DND-41 (cell line): ENCODE results near the gene ATF7IP.

Experiments used
- EZH2 ChIP-seq: IDR thresholded peaks from 3 replicates; pipeline ENCODE4 v1.6.1; 2012; ENCODE audit warnings: borderline replicate concordance, low read depth, mild to moderate bottlenecking, moderate library complexity, low read length, inconsistent platforms; ENCODE audit not compliant: severe bottlenecking
- TF ChIP-seq, protein P1 (sequence below): IDR thresholded peaks from 2 replicates; pipeline ENCODE4 v1.5.1; 2012; ENCODE audit warnings: borderline replicate concordance, low read length, moderate library complexity, mild to moderate bottlenecking; ENCODE audit not compliant: poor library complexity, severe bottlenecking; ENCODE audit errors: extremely low read depth

DNA sequence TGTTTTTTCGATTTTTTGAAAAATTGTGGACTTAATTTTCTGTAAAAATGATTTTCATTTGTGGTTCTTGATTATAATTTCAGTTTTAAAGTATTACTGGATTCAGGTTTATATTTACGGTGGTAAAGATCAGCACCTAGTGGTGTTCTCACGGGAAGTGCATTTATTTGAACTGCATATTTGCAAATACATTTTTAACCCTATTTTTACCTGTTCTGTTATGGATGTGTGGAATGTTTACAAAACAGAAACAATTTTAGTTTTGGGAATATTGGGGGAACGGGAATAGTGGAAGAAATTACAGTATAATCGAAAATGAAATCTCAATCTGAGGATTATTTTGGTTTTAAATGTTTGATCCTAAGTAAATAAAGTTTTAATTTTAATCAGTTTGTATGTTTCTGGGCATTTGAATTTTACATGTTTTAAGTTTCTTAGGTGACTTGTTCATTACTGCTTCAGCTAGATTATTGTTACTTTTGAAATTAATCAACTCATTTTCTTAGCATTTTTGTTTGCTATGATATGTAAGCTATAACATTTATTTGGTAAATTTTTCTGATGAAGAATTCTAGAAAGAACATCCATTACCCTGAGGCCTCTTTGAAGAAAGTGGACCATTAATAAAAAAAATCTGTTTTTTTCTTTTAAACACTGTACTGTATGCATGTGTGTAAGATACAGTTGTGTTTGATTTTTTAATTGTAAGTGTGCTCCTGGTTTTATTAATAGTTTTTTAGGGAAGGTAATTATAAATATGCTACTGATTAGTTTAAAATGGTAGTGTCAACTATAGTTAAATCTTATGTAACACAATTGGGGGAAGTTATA, 942 bp downstream of the ATF7IP start:
- TF ChIP-seq, protein P1, sequence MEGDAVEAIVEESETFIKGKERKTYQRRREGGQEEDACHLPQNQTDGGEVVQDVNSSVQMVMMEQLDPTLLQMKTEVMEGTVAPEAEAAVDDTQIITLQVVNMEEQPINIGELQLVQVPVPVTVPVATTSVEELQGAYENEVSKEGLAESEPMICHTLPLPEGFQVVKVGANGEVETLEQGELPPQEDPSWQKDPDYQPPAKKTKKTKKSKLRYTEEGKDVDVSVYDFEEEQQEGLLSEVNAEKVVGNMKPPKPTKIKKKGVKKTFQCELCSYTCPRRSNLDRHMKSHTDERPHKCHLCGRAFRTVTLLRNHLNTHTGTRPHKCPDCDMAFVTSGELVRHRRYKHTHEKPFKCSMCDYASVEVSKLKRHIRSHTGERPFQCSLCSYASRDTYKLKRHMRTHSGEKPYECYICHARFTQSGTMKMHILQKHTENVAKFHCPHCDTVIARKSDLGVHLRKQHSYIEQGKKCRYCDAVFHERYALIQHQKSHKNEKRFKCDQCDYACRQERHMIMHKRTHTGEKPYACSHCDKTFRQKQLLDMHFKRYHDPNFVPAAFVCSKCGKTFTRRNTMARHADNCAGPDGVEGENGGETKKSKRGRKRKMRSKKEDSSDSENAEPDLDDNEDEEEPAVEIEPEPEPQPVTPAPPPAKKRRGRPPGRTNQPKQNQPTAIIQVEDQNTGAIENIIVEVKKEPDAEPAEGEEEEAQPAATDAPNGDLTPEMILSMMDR = peak; percentile 39
- no peak for TF ChIP-seq EZH2
